Urothelium cell line (cell line): ENCODE data around the gene CAPS.

ENCODE experiments used
- DNase-seq: peaks from one replicate; pipeline ENCODE4 v3.0.0; 2011; ENCODE audit warnings: low spot score, mixed read lengths
- FAIRE-seq: peaks from 2 replicates; lab custom pipeline; 2011; peaks lifted over from hg19 to GRCh38; lab: Jason Lieb, UNC

The CAPS gene

DNA sequence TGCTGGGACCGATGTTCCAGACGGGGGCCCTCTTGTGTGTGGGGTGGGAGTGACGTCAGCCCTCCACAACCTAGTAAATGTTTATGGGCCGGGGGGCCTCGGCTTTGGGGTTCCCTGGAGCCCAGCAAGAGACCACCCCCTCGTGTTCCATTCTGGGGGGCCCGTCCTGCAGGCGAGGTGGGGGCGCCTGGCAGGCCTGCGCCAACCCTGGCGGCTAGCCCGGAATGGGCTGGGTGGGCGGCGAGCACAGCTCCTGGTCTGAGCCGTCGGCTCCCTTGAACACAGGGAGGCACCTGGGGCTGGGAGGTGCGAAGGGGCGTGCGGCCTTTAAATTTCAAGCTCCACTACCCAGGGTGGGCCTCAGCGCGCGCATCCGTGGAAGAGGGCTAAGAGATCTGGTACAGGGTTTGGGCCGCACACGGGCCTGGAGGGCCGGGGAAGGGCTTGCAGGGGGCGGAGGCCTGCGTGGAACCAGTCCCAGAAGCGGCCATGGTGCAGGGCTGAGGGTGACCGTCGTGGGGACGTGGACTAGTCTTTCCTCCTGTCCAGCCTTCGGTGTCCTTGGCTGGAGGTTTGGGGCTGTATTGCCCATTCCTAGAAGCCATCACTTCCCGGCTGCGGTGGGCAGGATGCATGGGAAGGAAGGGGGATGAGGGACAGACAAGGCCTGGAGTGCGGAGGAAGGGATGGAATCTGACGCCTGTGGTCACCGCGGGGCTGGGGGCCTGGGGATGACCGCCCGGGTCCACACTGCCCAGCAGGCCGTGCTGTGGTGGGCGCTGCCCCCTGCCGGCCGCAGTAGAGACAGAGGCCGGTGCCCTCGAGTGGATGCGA is 21.9 kb upstream of the CAPS start:
- FAIRE-seq: no peak
- no peak for DNase-seq

DNA sequence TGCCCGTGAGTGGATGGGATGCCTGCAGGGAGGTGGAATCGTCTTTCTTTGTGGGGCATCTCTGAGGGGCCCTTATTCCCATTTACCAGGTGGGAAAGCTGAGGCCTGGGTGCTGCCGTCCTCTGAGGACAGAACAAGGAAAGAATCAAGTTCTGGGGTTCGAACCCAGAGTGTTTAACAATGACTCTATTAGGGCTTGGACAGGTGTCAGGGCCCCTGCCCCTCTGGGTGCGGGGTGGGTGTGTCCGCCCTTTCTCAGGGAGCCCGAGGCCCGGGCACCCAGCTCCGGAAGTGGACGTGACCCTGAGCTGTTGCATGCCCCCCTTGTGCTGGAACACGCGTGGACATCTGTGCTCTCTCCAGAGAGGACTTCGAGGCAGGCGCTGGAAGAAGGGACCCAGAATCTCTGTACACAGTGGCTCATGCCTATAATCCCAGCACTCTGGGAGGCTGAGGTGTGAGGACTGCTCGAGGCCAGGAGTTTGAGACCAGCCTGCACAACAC is 21.2 kb upstream of the CAPS start:
- DNase-seq (no peak), FAIRE-seq (no peak)

DNA sequence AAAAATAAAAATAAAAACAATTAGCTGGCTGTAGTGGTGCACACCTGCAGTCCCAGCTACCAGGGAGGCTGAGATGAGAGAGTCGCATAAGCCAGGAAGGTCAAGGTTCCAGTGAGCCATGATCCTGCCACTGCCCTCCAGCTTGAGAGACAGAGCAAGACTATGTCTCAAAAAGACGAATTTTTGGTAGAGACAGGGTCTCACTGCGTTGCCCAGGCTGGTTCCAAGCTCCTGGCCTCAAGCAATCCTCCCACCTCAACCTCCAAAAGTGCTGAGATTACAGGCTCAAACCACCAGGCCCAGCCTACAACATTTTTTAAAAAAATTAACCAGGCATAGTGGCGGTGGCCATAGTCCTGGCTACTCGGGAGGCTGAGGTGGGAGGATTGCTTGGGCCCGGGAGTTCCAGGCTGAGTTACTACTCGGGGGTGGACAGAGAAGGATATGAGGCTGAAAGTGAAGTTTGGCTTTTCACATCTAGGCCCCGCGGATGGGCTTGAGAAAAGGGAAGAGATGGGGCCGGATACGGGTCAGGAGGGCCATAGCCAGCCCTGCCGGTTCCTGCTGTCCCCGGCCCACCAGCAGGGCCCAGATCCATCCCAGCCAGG is 20.7 kb upstream of the CAPS start:
- FAIRE-seq: no peak
- no peak for DNase-seq

DNA sequence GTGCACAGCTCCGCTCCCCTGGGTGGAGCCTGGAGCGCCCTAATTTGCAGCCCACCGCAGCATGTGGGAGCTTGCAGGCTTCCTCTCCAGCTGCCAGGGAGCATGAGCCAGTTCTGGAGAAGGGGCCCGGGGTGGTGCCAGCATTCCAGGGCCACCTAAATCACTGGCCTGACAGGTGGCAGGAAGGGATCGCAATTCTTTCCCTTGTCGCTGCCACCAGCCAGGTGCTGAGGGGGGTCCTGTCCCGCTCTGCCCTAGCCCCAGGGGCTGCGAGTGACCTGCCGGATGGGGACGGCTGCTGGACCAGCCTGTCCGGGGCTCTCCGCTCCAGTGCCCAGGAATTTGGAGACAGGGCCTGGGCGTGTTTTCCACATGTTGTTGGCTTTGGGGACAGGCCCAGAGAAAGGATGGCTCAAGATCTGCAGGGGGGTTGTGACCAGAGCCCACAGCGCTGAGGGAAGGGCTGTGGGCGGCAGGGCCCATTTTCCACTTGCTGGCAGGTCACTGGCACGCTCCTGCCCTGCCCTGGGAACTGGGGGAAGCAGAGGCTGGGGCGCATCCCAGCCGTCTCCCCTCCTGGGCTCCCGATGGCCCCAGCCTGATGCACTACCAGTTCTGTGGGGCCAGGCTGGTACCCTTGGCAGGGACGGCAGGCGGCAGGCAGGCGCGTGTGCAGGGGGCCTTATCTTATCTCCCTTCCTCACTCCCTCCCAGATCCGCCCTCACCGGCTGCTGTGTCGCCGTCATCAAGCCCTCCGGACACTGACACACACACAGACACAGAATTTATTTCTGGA is 19.9 kb upstream of the CAPS start:
- no peak for FAIRE-seq
- DNase-seq: no peak

DNA sequence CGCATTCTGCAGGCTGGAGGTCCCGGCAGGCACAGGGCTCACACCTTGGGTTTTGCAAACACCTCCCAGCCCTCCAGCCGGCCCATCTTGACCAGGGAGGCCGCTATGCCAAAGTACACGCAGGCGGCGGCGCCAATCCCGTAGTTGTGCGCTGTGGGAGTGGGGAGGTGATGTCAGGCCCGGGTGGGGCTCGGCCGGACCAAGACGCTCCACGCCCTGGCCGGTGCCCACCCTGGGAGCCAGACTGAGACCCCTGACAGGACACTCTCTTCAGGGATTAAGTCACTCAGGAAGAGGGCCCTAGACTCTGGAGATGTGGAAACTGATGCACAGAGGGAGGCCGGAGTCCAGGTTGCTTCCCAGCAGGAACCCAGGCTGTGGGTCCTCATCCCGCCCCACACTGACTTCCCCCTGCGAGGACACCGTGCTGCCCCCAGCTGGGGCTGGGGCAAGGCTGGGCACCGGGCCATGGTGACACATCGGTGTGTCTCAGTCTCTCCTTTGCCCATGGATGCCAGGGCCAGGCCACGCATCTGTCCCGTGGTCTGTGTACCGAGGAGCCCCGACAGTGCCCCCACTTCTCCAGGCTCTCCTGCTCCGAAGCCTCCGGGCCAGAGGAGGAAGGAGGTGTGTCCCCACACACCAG is 19.2 kb upstream of the CAPS start:
- DNase-seq (no peak), FAIRE-seq (no peak)

DNA sequence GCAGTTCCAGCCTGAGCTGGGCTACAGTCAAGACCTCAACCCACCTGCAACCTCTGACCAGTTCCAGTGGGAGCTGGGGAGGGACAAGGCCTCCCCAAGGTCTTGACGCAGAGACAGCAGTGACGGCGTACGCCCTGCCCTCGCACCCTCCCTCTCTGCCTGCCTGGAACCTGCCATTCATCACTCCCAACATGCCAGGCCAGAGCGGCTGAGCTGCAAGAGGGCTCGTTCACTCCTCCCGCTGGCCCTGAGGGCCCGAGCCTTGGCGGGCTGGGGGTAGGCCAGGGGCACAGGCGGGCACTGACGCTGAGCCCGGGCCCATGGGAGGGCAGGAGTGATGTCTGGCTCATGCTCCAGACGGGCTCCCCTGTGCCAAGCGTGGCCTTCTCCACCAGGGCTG is 18.6 kb upstream of the CAPS start:
- DNase-seq (no peak), FAIRE-seq (no peak)

DNA sequence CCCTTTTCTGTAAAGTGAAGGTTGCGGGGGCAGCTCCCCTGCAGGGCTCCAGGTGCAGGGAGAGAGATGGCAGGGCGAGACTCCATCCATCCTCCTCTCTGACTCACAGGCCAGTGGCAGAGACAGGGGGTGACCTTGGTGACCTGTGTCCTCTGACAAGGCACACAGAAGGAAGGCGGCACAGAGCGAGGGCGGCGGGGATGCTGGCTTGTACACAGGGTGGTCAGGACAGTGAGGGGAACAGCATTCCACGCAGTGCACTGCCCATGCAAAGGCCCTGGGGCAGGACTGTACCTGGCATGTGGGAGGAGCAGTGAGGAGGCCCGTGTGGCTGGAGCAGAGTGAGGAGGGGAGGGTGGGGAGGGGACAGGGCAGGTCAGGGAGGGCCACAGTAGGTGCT is 18.2 kb upstream of the CAPS start:
- DNase-seq (no peak), FAIRE-seq (no peak)

- FAIRE-seq: no peak
- no peak for DNase-seq
Observed at GRCh38 chr19:5896365-5897076, 17.5 kb upstream of the CAPS start.

- DNase-seq (no peak), FAIRE-seq (no peak)
Observed at GRCh38 chr19:5897189-5897969, 16.7 kb upstream of the CAPS start.

DNA sequence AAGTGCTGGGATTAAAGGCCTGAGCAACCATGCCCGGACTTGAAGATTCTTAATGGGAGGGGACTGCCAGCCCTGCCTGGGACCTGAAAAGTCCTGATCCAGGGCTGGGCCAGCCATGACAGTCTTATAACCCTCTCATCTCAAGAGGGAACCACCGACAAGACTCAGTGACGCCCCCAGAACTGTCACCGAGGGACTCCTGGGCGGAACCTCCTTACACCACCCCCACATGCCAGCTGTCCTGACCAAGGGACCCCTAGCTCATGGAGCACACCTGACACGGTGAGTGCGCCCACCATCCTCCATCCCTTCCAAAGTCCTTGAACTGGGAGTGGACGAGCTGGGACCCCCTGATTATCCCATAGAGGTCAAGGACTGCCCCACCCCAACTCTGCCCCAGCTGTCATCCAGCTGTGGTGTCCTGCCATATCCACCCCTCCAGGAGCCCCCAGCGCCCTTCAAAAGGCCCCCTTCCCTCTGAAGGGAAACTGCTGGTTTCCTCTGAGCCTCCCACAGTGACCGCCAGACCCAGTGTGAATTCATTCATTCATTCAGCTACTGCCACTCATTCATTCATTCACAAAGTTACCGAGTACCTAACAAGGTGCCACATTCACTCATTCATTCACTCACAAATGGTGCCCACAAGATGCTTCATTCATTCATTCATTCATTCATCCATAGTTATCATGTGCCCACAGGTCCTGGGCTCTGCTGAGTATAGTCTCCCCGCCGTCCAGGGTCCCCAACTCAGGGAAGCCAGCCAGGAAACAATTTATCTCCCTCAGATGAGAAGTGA is 14.1 kb upstream of the CAPS start:
- no peak for DNase-seq
- no peak for FAIRE-seq

DNA sequence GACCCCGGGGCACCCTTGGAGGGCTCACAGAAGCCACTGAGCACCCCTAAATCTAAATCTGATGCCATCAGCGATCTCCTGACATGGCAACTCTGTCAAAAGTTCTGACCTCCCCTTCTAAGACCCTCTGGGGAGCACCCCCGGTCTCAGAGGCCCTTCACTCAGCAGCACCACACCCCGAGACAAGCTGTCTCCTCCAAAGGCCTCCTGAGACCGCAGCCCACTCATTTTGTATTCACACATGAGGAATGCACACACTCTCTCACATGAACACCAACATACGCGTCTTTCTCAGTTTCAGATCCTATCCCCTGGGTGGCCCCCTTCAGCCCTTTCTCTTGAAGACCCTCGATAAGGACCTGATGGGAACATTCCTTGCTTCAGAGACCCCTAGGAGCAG is 13.1 kb upstream of the CAPS start:
- FAIRE-seq (no peak), DNase-seq (no peak)

- DNase-seq: no peak
- no peak for FAIRE-seq
Observed at GRCh38 chr19:5903056-5903623, 10.9 kb upstream of the CAPS start.

DNA sequence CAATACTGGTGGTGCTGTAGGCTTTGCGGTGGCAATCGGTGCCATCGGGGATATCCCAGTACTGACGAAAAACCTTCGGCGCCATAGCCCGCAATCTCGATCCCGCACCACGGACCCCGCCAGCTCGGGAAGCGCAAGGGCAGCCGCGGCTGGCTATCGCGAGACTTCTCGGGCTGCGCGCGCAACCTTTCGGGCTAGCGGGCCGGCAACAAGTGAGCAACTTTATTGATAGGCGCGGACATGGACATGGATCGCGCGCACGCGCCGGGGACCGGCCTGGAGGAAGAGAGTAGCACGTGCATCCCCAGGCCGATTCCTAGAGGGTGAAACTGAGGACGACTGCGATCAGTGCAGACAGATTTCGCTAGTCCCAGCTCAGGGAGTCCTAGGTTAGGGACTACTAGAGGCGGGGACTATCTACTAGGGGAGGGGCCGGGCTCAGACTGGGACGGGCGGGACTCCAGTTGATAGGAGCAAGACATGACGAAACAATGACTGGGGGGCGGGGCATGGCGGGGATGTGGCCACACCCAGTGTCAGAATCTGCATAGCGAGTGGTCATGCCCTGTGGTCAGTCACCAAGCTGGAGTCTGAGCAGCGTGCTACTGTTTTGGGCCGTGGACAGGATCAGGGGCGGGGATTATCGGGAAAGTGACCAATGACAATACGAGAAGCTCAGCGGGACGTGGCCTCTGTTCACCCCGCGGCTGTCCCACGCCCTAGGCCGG is 10.3 kb upstream of the CAPS start, which contains the start of gene NDUFA11:
Gene NDUFA11 (minus strand): TSS at position 167 of the 728 bp plus-strand sequence. CDS start 82 bp downstream, at position 85.
- DNase-seq: peak; percentile 88
- FAIRE-seq: peak; percentile 68

DNA sequence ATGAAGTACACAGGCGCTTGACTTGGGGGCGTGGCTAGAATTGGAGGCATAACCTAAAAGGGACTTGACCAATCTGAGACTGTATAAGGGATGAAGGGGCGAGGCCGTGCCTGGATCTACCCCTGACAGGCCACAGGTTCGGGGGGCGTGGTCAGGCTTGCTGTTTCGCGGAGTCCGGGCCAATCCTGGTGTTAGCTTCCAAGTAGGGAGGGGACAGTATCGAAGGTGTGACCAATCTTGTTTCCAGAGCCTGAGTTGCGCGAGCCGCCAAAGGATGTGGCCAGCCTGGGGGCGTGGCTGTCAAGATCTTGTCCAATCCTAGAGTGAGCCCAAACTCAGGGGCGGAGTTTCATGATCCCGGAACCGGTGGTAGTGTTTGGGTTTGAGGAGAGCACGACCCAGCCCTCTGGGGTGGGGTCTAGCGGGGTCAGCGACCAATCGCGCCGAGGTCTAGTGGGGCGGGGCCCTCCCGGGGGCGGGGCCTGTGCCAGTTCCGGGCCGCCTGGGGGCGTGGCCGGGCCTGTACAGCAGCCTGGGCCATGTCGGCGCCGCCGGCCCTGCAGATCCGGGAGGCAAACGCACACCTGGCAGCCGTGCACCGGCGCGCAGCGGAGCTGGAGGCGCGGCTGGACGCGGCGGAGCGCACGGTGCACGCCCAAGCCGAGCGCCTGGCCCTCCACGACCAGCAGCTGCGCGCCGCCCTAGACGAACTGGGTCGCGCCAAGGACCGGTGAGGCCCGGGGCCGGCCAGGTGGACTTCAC is 9.5 kb upstream of the CAPS start, which contains the start of gene VMAC:
Gene VMAC (plus strand): TSS at position 521 of the 762 bp plus-strand sequence. CDS start 19 bp downstream, at position 540.
- peak; percentile 32 for FAIRE-seq
- DNase-seq: peak; percentile 96

DNA sequence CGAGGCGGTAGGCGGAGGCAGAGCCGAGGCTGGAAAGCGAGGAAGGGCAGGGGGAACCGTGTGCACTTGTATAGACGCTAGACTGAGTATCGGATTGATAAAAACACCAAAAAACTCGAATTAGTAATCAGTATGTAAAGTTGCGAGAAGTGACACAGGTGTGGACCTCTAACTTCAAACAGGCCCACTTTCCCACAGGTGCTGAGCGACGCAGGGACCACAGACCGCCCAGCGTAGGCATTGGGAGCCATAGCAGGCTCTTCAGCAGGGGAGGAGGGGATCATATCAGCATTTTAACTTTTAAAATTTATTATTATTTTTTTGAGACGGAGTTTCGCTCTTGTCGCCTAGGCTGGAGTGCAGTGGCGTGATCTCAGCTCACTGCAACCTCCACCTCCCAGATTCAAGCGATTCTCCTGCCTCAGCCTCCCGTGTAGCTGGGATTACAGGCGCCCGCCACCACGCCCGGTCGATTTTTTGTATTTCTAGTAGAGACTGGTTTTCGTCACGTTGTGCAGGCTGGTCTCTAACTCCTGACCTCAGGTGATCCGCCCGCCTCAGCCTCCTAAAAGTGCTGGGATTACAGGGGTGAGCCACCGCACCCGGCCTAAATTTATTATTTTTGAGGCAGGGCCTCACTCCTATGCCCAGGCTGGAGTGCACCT is 8.8 kb upstream of the CAPS start:
- DNase-seq (no peak), FAIRE-seq (no peak)

DNA sequence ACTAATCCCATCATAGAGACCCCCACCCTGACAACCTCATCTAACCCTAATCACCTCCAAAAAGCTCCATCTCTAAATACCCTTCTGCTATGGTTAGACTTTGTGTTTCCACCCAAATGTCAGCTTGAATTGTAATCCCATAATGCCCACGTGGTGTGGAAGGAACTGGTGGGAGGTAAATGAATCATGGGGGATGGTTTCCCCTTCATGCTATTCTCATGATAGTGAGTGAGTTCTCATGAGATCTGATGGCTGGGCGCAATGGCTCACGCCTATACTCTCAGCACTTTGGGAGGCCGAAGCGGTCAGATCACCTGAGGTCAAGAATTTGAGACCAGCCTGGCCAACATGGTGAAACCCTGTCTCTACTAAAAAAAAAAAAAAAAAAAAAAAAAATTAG is 6.8 kb upstream of the CAPS start:
- FAIRE-seq (no peak), DNase-seq (no peak)
